HepG2 (cell line): ENCODE measurements around the gene HOTAIR.

ENCODE experiments used
- KDM1A ChIP-seq: IDR thresholded peaks from 2 replicates; pipeline ENCODE4 v1.6.1; 2016; ENCODE audit warnings: missing compliant biosample characterization
- POLR2A ChIP-seq, 2 experiments: IDR thresholded peaks; 2 replicates each; pipeline ENCODE4 v1.6.1; 2011; ENCODE audit warnings: low read depth in 2 of 2, low read length in 2 of 2, mild to moderate bottlenecking in 1 of 2, moderate library complexity in 1 of 2; ENCODE audit not compliant: insufficient read depth in 1 of 2
- RNF2 ChIP-seq: fragments of 450-650 bp; conservative IDR thresholded peaks from 2 replicates; pipeline ENCODE4 v1.6.1; 2016; ENCODE audit warnings: low read depth
- SALL1 ChIP-seq: sonication (generic); formaldehyde crosslinking; IDR thresholded peaks from 2 replicates; pipeline ENCODE4 v1.8.0; 2022; ENCODE audit warnings: mild to moderate bottlenecking, missing genetic modification reagents
- TAF1 ChIP-seq: sonication (generic); formaldehyde crosslinking; IDR thresholded peaks from 2 replicates; pipeline ENCODE4 v1.4.0; 2020; ENCODE audit warnings: missing genetic modification reagents
- YY1 ChIP-seq: IDR thresholded peaks from 2 replicates; pipeline ENCODE4 v1.6.1; 2011; ENCODE audit warnings: low read length, low read depth, moderate library complexity, mild to moderate bottlenecking; ENCODE audit not compliant: insufficient read depth, insufficient replicate concordance
- ZEB1 ChIP-seq: IDR thresholded peaks from 2 replicates; pipeline ENCODE4 v1.6.1; 2012; ENCODE audit warnings: mild to moderate bottlenecking, low read depth, inconsistent platforms; ENCODE audit not compliant: insufficient replicate concordance
- ZNF143 ChIP-seq: sonication (generic); formaldehyde crosslinking; IDR thresholded peaks from 2 replicates; pipeline ENCODE4 v1.4.0; 2020; ENCODE audit warnings: missing genetic modification reagents
- ZNF296 ChIP-seq: sonication (generic); formaldehyde crosslinking; conservative IDR thresholded peaks from 2 replicates; pipeline ENCODE4 v1.5.0; 2020; ENCODE audit warnings: mild to moderate bottlenecking, missing genetic modification reagents
- TF ChIP-seq, protein P1 (sequence below): sonication (generic); formaldehyde crosslinking; IDR thresholded peaks from 2 replicates; pipeline ENCODE4 v1.5.0; 2020; ENCODE audit warnings: mild to moderate bottlenecking, missing genetic modification reagents, moderate library complexity
- TF ChIP-seq, protein P2 (sequence below): IDR thresholded peaks from 2 replicates; pipeline ENCODE4 v1.6.1; 2016; ENCODE audit warnings: low read depth, control low read depth
- TF ChIP-seq, protein P3 (sequence below): sonication (generic); formaldehyde crosslinking; IDR thresholded peaks from 2 replicates; pipeline ENCODE4 v1.8.0; 2022; ENCODE audit warnings: mild to moderate bottlenecking, missing genetic modification reagents; ENCODE audit not compliant: insufficient replicate concordance
- TF ChIP-seq, protein P4 (sequence below): IDR thresholded peaks from 2 replicates; pipeline ENCODE4 v1.6.1; 2016
- TF ChIP-seq, protein P5 (sequence below): sonication (generic); formaldehyde crosslinking; IDR thresholded peaks from 2 replicates; pipeline ENCODE4 v1.4.0; 2020; ENCODE audit warnings: mild to moderate bottlenecking, missing genetic modification reagents

DNA sequence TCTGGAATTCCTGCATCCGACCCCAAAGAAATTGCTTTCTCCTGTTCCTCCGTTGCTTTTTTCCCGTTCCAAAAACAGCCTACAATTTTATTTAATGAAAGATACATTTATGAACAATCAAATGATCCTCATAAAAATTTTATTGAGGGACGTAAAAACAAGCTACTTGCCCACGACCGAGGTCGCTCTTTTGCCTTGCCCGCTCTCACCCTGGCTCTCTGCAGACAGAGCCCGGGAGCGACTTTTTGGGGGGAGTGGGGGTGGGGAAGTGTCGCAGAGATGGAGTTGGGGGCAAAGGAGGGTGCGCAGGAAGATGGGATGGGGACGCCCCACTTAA is 24.1 kb upstream of the HOTAIR start:
- no peak for TF ChIP-seq POLR2A (IDR thresholded peaks at IDR 0.05; ENCODE audit: insufficient read depth in 1 of 2, low read depth in 2 of 2, low read length in 2 of 2)
- TF ChIP-seq, protein P1, sequence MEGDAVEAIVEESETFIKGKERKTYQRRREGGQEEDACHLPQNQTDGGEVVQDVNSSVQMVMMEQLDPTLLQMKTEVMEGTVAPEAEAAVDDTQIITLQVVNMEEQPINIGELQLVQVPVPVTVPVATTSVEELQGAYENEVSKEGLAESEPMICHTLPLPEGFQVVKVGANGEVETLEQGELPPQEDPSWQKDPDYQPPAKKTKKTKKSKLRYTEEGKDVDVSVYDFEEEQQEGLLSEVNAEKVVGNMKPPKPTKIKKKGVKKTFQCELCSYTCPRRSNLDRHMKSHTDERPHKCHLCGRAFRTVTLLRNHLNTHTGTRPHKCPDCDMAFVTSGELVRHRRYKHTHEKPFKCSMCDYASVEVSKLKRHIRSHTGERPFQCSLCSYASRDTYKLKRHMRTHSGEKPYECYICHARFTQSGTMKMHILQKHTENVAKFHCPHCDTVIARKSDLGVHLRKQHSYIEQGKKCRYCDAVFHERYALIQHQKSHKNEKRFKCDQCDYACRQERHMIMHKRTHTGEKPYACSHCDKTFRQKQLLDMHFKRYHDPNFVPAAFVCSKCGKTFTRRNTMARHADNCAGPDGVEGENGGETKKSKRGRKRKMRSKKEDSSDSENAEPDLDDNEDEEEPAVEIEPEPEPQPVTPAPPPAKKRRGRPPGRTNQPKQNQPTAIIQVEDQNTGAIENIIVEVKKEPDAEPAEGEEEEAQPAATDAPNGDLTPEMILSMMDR (CRISPR knock-in tag): no peak
- TF ChIP-seq, protein P2, sequence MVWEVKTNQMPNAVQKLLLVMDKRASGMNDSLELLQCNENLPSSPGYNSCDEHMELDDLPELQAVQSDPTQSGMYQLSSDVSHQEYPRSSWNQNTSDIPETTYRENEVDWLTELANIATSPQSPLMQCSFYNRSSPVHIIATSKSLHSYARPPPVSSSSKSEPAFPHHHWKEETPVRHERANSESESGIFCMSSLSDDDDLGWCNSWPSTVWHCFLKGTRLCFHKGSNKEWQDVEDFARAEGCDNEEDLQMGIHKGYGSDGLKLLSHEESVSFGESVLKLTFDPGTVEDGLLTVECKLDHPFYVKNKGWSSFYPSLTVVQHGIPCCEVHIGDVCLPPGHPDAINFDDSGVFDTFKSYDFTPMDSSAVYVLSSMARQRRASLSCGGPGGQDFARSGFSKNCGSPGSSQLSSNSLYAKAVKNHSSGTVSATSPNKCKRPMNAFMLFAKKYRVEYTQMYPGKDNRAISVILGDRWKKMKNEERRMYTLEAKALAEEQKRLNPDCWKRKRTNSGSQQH (CRISPR knock-in tag): no peak
- no peak for TF ChIP-seq ZNF296
- TF ChIP-seq, protein P3, sequence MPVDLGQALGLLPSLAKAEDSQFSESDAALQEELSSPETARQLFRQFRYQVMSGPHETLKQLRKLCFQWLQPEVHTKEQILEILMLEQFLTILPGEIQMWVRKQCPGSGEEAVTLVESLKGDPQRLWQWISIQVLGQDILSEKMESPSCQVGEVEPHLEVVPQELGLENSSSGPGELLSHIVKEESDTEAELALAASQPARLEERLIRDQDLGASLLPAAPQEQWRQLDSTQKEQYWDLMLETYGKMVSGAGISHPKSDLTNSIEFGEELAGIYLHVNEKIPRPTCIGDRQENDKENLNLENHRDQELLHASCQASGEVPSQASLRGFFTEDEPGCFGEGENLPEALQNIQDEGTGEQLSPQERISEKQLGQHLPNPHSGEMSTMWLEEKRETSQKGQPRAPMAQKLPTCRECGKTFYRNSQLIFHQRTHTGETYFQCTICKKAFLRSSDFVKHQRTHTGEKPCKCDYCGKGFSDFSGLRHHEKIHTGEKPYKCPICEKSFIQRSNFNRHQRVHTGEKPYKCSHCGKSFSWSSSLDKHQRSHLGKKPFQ (CRISPR knock-in tag): no peak
- TF ChIP-seq, protein P4, sequence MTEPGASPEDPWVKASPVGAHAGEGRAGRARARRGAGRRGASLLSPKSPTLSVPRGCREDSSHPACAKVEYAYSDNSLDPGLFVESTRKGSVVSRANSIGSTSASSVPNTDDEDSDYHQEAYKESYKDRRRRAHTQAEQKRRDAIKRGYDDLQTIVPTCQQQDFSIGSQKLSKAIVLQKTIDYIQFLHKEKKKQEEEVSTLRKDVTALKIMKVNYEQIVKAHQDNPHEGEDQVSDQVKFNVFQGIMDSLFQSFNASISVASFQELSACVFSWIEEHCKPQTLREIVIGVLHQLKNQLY (CRISPR knock-in tag): no peak
- no peak for TF ChIP-seq SALL1 (CRISPR knock-in tag)
- TF ChIP-seq, protein P5, sequence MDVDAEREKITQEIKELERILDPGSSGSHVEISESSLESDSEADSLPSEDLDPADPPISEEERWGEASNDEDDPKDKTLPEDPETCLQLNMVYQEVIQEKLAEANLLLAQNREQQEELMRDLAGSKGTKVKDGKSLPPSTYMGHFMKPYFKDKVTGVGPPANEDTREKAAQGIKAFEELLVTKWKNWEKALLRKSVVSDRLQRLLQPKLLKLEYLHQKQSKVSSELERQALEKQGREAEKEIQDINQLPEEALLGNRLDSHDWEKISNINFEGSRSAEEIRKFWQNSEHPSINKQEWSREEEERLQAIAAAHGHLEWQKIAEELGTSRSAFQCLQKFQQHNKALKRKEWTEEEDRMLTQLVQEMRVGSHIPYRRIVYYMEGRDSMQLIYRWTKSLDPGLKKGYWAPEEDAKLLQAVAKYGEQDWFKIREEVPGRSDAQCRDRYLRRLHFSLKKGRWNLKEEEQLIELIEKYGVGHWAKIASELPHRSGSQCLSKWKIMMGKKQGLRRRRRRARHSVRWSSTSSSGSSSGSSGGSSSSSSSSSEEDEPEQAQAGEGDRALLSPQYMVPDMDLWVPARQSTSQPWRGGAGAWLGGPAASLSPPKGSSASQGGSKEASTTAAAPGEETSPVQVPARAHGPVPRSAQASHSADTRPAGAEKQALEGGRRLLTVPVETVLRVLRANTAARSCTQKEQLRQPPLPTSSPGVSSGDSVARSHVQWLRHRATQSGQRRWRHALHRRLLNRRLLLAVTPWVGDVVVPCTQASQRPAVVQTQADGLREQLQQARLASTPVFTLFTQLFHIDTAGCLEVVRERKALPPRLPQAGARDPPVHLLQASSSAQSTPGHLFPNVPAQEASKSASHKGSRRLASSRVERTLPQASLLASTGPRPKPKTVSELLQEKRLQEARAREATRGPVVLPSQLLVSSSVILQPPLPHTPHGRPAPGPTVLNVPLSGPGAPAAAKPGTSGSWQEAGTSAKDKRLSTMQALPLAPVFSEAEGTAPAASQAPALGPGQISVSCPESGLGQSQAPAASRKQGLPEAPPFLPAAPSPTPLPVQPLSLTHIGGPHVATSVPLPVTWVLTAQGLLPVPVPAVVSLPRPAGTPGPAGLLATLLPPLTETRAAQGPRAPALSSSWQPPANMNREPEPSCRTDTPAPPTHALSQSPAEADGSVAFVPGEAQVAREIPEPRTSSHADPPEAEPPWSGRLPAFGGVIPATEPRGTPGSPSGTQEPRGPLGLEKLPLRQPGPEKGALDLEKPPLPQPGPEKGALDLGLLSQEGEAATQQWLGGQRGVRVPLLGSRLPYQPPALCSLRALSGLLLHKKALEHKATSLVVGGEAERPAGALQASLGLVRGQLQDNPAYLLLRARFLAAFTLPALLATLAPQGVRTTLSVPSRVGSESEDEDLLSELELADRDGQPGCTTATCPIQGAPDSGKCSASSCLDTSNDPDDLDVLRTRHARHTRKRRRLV (CRISPR knock-in tag): no peak
- no peak for TF ChIP-seq KDM1A (CRISPR knock-in tag)
- TF ChIP-seq TAF1 (CRISPR knock-in tag): no peak
- TF ChIP-seq RNF2: no peak
- no peak for TF ChIP-seq ZEB1
- TF ChIP-seq ZNF143 (CRISPR knock-in tag): no peak
- TF ChIP-seq YY1: no peak
